Osteoblast (primary cell): ENCODE results near the gene KIAA1217. TPM values are rescaled to one million over a fixed set of nuclear protein-coding genes. Genes with fewer than 3 reads are reported as not detected.

Experiments
- DNase-seq: peaks from one replicate; pipeline ENCODE4 v3.0.0; 2011; ENCODE audit warnings: low spot score, mixed read lengths; ENCODE audit not compliant: insufficient read length; ENCODE audit errors: missing footprints
- H2AFZ ChIP-seq: 2 replicates; pipeline ENCODE4 v1.6.0; 2011; ENCODE audit warnings: mild to moderate bottlenecking, low read length
- H3K27ac ChIP-seq: 2 replicates; pipeline ENCODE4 v1.5.1; 2011; ENCODE audit warnings: mild to moderate bottlenecking, low read depth, low read length, moderate library complexity
- H3K27me3 ChIP-seq: 2 replicates; pipeline ENCODE4 v1.6.0; 2012; ENCODE audit warnings: mild to moderate bottlenecking, control low read depth, inconsistent platforms, low read length, moderate library complexity; ENCODE audit not compliant: insufficient read depth
- H3K36me3 ChIP-seq: 2 replicates; pipeline ENCODE4 v1.5.1; 2011; ENCODE audit warnings: mild to moderate bottlenecking, low read length, control low read depth, moderate library complexity; ENCODE audit not compliant: insufficient read depth
- H3K4me1 ChIP-seq: 2 replicates; pipeline ENCODE4 v1.5.1; 2011; ENCODE audit warnings: mild to moderate bottlenecking, low read length, control low read depth, moderate library complexity; ENCODE audit not compliant: insufficient read depth
- H3K4me2 ChIP-seq: 2 replicates; pipeline ENCODE4 v1.6.0; 2011; ENCODE audit warnings: mild to moderate bottlenecking, low read length; ENCODE audit not compliant: insufficient read depth
- H3K4me3 ChIP-seq: fragments of 200-600 bp; sonication (generic); 3 replicates; pipeline ENCODE4 v1.5.1; 2012; ENCODE audit warnings: mild to moderate bottlenecking, low read length, inconsistent platforms; ENCODE audit not compliant: insufficient read depth
- H3K79me2 ChIP-seq: 2 replicates; pipeline ENCODE4 v1.6.0; 2012; ENCODE audit warnings: mild to moderate bottlenecking, low read length, control low read depth, inconsistent platforms; ENCODE audit not compliant: insufficient read depth
- H3K9me3 ChIP-seq: 2 replicates; pipeline ENCODE4 v1.5.1; 2011; ENCODE audit warnings: low read depth, low read length, control low read depth
- H4K20me1 ChIP-seq: 2 replicates; pipeline ENCODE4 v1.6.0; 2012; ENCODE audit warnings: mild to moderate bottlenecking, low read length, control low read depth; ENCODE audit not compliant: insufficient read depth
- CTCF ChIP-seq: IDR thresholded peaks from 2 replicates; pipeline ENCODE4 v1.5.1; 2011; ENCODE audit warnings: mild to moderate bottlenecking, low read depth, low read length, moderate library complexity; ENCODE audit errors: extremely low read depth
- total RNA-seq: library from RNA; depleted of rRNA; stranded (reverse); fragments of >200 nt; gene quantifications from 2 replicates; pipeline ENCODE4 v1.2.3, GENCODE V29; 2012

The KIAA1217 gene
- total RNA-seq, 1 donor = 51.0 TPM

GRCh38 chr10:24205821-24206220 lies 3.1 kb upstream of the KIAA1217 start:
- DNase-seq = no peak
- Histone ChIP-seq H3K4me2 (no peak overlapping the region), H2AFZ (no peak overlapping the region), H3K9me3 (no peaks in the 10 kb centered on the region), H3K4me1 (peaks cover 14% of the 10 kb centered on the region), H3K27me3 (no peaks in the 10 kb centered on the region), H3K36me3 (no peaks in the 10 kb centered on the region), H4K20me1 (no peaks in the 10 kb centered on the region), H3K4me3 (no peak overlapping the region), H3K79me2 (no peaks in the 10 kb centered on the region), H3K27ac (no peak overlapping the region)
- TF ChIP-seq CTCF = no peak

- no peak for DNase-seq
- H3K9me3 ChIP-seq = no peaks in the 10 kb centered on the region
- no peak overlapping the region for H3K27ac ChIP-seq
- no peaks in the 10 kb centered on the region for H3K79me2 ChIP-seq
- H3K27me3 ChIP-seq = no peaks in the 10 kb centered on the region
- H3K4me2 ChIP-seq = no peak overlapping the region
- no peak overlapping the region for H2AFZ ChIP-seq
- H3K4me3 ChIP-seq = no peak overlapping the region
- peaks cover 14% of the 10 kb centered on the region for H3K4me1 ChIP-seq
- no peak for TF ChIP-seq CTCF
- H3K36me3 ChIP-seq = no peaks in the 10 kb centered on the region
- no peaks in the 10 kb centered on the region for H4K20me1 ChIP-seq
Measured at GRCh38 chr10:24206334-24206733, 2.6 kb upstream of the KIAA1217 start.

- no peak overlapping the region for H2AFZ ChIP-seq
- H3K79me2 ChIP-seq = no peaks in the 10 kb centered on the region
- no peak for TF ChIP-seq CTCF
- no peaks in the 10 kb centered on the region for H3K9me3 ChIP-seq
- H3K4me1 ChIP-seq = peaks cover 14% of the 10 kb centered on the region
- H3K27me3 ChIP-seq = no peaks in the 10 kb centered on the region
- no peaks in the 10 kb centered on the region for H4K20me1 ChIP-seq
- H3K4me3 ChIP-seq = no peak overlapping the region
- no peak for DNase-seq
- H3K4me2 ChIP-seq = no peak overlapping the region
- H3K27ac ChIP-seq = no peak overlapping the region
- no peaks in the 10 kb centered on the region for H3K36me3 ChIP-seq
Measured at GRCh38 chr10:24206926-24207325, 2.0 kb upstream of the KIAA1217 start.

- DNase-seq = no peak
- no peak for TF ChIP-seq CTCF
- H2AFZ ChIP-seq = no peak overlapping the region
- H3K27ac ChIP-seq = no peak overlapping the region
- H4K20me1 ChIP-seq = no peaks in the 10 kb centered on the region
- no peaks in the 10 kb centered on the region for H3K9me3 ChIP-seq
- no peaks in the 10 kb centered on the region for H3K79me2 ChIP-seq
- no peak overlapping the region for H3K4me3 ChIP-seq
- H3K27me3 ChIP-seq = no peaks in the 10 kb centered on the region
- peaks cover 14% of the 10 kb centered on the region for H3K4me1 ChIP-seq
- no peak overlapping the region for H3K4me2 ChIP-seq
- H3K36me3 ChIP-seq = no peaks in the 10 kb centered on the region
Measured at GRCh38 chr10:24207341-24207740, 1.6 kb upstream of the KIAA1217 start.
